IMR-90 (cell line): ENCODE results near the gene SLC22A7.

Experiments used
- CEBPB ChIP-seq: IDR thresholded peaks from 2 replicates; pipeline ENCODE4 v1.6.1; 2012; ENCODE audit warnings: low read depth, low read length, improper control_type of control experiment
- CHD1 ChIP-seq: IDR thresholded peaks from 2 replicates; pipeline ENCODE4 v1.6.1; 2012; ENCODE audit warnings: low read depth, low read length, improper control_type of control experiment
- CTCF ChIP-seq: conservative IDR thresholded peaks from 2 replicates; pipeline ENCODE4 v1.5.1; 2012; ENCODE audit warnings: mild to moderate bottlenecking, low read depth, low read length, improper control_type of control experiment
- ELK1 ChIP-seq: fragments of 150-350 bp; IDR thresholded peaks from 2 replicates; pipeline ENCODE4 v1.6.1; 2016; ENCODE audit warnings: low read depth, mild to moderate bottlenecking, low read length, moderate library complexity, borderline replicate concordance
- USF2 ChIP-seq: fragments of 150-350 bp; IDR thresholded peaks from 2 replicates; pipeline ENCODE4 v1.6.1; 2017; ENCODE audit warnings: mild to moderate bottlenecking, antibody characterized with exemption, low read length, low read depth

- TF ChIP-seq CTCF (no peak), USF2 (no peak), CEBPB (no peak), CHD1 (no peak), ELK1 (no peak)
Measured at GRCh38 chr6:43280234-43280633, 17.8 kb upstream of the SLC22A7 start.
